NB4 (cell line): ENCODE measurements around the gene GNG5.

ENCODE experiments used
- CTCF ChIP-seq: IDR thresholded peaks from one replicate; pipeline ENCODE4 v1.5.1; 2012; ENCODE audit warnings: low read depth, low read length
- MAX ChIP-seq: IDR thresholded peaks from 2 replicates; pipeline ENCODE4 v1.6.1; 2011; ENCODE audit warnings: low read depth, low read length
- POLR2A ChIP-seq: IDR thresholded peaks from 2 replicates; pipeline ENCODE4 v1.6.1; 2011; ENCODE audit warnings: mild to moderate bottlenecking; ENCODE audit not compliant: insufficient read length; ENCODE audit errors: extremely low read depth

GRCh38 chr1:84493747-84494146, 12.6 kb downstream of the GNG5 start:
- TF ChIP-seq CTCF: no peak
- no peak for TF ChIP-seq MAX
- no peak for TF ChIP-seq POLR2A
